Suprapubic skin (tissue), 4 donors: ENCODE measurements around the gene NADSYN1. TPM values are rescaled to one million over a fixed set of nuclear protein-coding genes. Genes with fewer than 3 reads are reported as not detected.

Source experiments
- DNase-seq, 2 donors: peaks; one replicate each; pipeline ENCODE4 v3.0.0-alpha.2; 2019; ENCODE audit warnings: low spot score in 2 of 2
- H3K27ac ChIP-seq: fragments of 200-600 bp; sonication (generic); one replicate; pipeline ENCODE4 v1.5.1; 2019
- H3K27me3 ChIP-seq: fragments of 200-600 bp; sonication (generic); one replicate; pipeline ENCODE4 v1.5.1; 2019
- H3K36me3 ChIP-seq: fragments of 200-600 bp; sonication (generic); one replicate; pipeline ENCODE4 v1.5.1; 2019
- H3K4me1 ChIP-seq: fragments of 200-600 bp; sonication (generic); one replicate; pipeline ENCODE4 v1.5.1; 2019
- H3K4me3 ChIP-seq: fragments of 200-600 bp; sonication (generic); one replicate; pipeline ENCODE4 v1.5.1; 2019; ENCODE audit warnings: mild to moderate bottlenecking
- H3K9me3 ChIP-seq: fragments of 200-600 bp; sonication (generic); one replicate; pipeline ENCODE4 v1.5.1; 2019
- EP300 ChIP-seq: sonication (generic); formaldehyde crosslinking; IDR thresholded peaks from one replicate; pipeline ENCODE4 v1.6.1; 2017; ENCODE audit warnings: antibody characterized with exemption
- POLR2A ChIP-seq, 2 donors: fragments of 450-650 bp; IDR thresholded peaks; one replicate each; pipeline ENCODE4 v1.6.1; 2017; ENCODE audit warnings: antibody characterized with exemption in 2 of 2, mild to moderate bottlenecking in 2 of 2, moderate library complexity in 2 of 2
- POLR2AphosphoS5 ChIP-seq, 3 donors: sonication (generic); formaldehyde crosslinking; IDR thresholded peaks; one replicate each; pipeline ENCODE4 v1.6.1; 2017; ENCODE audit warnings: antibody characterized with exemption in 3 of 3
- WGBS: methylation state at CpG from one replicate; pipeline ENCODE4 v1.1.5; 2018; 5-methylcytosine and 5-hydroxymethylcytosine counted together
- total RNA-seq, 4 donors: library from RNA; depleted of rRNA; stranded (reverse); fragments of >200 nt; gene quantifications; one replicate each; pipeline ENCODE4 v1.1.0, GENCODE V29; 2016
- TF ChIP-seq, protein P1 (sequence below), 2 donors: fragments of 200-600 bp in 1 of 2; fragments of 450-650 bp in 1 of 2; sonication (generic) in 1 of 2; IDR thresholded peaks; one replicate each; pipeline ENCODE4 v1.5.1; 2016 to 2019; ENCODE audit warnings: antibody characterized with exemption in 2 of 2, mild to moderate bottlenecking in 1 of 2, moderate library complexity in 1 of 2

The NADSYN1 gene
- total RNA-seq, 4 donors from 2014 or later: 51.5 to 120 (median 61.3) TPM

DNA sequence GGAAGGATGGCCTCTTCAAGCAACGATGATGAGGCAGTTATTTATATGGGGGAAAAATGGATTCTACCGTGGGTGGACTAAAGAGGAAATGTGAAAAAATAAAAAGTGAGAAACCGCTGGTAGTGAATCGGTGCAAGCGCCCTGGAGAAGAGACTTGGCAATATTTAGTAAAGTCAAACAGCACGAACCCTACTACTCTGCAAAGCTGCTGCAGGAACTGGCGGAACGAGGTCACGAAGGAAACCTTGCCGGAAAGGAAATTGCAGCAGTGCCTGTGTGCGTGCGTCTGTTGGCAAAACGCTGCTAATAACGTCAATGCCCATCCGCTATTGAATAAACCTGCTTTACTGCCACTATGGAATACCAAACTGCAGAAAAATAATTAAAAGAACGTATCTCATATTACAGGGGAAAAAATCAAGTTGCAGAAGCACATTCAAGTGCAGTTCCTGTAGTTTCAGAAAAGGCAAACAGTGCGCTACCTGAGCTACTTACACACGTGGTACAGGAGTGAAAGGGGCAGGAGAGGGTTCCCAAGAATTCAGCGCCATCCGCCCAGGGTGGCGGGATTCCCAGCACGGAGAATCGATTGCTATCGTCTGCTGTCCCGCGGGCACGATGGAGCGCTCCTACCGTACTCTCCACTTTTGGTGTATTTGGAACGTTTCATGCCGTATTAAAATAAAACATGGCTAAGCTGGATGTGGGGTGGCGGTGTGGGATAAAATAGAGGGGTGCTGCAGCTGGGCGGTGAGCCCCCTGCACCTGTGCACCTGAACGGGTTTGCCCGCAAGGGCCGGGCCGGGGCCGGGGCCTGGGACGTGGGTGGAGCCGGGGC is 585 bp upstream of the NADSYN1 start:
- H3K4me3 ChIP-seq: peak overlapping the region; percentile 93
- TF ChIP-seq, protein P1, sequence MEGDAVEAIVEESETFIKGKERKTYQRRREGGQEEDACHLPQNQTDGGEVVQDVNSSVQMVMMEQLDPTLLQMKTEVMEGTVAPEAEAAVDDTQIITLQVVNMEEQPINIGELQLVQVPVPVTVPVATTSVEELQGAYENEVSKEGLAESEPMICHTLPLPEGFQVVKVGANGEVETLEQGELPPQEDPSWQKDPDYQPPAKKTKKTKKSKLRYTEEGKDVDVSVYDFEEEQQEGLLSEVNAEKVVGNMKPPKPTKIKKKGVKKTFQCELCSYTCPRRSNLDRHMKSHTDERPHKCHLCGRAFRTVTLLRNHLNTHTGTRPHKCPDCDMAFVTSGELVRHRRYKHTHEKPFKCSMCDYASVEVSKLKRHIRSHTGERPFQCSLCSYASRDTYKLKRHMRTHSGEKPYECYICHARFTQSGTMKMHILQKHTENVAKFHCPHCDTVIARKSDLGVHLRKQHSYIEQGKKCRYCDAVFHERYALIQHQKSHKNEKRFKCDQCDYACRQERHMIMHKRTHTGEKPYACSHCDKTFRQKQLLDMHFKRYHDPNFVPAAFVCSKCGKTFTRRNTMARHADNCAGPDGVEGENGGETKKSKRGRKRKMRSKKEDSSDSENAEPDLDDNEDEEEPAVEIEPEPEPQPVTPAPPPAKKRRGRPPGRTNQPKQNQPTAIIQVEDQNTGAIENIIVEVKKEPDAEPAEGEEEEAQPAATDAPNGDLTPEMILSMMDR (IDR thresholded peaks at IDR 0.05): no peak
- TF ChIP-seq POLR2AphosphoS5 (IDR thresholded peaks at IDR 0.05) (no peak), POLR2A (IDR thresholded peaks at IDR 0.05) (no peak), EP300 (no peak)
- WGBS: 3% methylated on average over 31 of the region's 40 CpGs
- no peaks in the 10 kb centered on the region for H3K9me3 ChIP-seq
- peaks cover 55% of the 10 kb centered on the region for H3K4me1 ChIP-seq
- peaks cover 25% of the 10 kb centered on the region for H3K36me3 ChIP-seq
- H3K27me3 ChIP-seq: no peaks in the 10 kb centered on the region
- peak; percentile 71 to 79 for DNase-seq
- H3K27ac ChIP-seq: peak overlapping the region; percentile 82

DNA sequence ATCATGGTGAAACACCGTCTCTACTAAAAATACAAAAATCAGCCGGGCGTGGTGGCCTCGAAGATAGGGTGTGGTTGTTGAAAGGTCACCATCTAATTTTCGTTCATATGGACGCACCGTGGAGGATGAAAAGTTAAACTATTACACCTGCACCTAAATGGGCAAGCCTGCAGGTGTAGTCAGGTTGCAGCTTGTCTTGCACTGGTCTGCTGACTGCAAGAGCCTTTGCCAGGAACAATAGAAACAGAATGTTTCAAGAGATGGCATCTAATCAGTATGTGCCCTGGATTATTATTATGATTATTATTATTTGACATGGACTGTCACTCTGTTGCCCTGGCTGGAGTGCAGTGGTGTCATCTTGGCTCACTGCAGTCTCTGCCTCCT is 908 bp downstream of the NADSYN1 start:
- peaks cover 40% of the 10 kb centered on the region for H3K36me3 ChIP-seq
- no peak for DNase-seq
- 30% methylated on average over 7 of the region's 7 CpGs for WGBS
- H3K4me3 ChIP-seq: peak overlapping the region; percentile 93
- H3K4me1 ChIP-seq: peaks cover 40% of the 10 kb centered on the region
- H3K27me3 ChIP-seq: no peaks in the 10 kb centered on the region
- H3K27ac ChIP-seq: peak overlapping the region; percentile 82
- TF ChIP-seq POLR2A (IDR thresholded peaks at IDR 0.05) (no peak), EP300 (no peak), POLR2AphosphoS5 (IDR thresholded peaks at IDR 0.05) (no peak)
- TF ChIP-seq, protein P1 (IDR thresholded peaks at IDR 0.05): no peak
- H3K9me3 ChIP-seq: no peaks in the 10 kb centered on the region

DNA sequence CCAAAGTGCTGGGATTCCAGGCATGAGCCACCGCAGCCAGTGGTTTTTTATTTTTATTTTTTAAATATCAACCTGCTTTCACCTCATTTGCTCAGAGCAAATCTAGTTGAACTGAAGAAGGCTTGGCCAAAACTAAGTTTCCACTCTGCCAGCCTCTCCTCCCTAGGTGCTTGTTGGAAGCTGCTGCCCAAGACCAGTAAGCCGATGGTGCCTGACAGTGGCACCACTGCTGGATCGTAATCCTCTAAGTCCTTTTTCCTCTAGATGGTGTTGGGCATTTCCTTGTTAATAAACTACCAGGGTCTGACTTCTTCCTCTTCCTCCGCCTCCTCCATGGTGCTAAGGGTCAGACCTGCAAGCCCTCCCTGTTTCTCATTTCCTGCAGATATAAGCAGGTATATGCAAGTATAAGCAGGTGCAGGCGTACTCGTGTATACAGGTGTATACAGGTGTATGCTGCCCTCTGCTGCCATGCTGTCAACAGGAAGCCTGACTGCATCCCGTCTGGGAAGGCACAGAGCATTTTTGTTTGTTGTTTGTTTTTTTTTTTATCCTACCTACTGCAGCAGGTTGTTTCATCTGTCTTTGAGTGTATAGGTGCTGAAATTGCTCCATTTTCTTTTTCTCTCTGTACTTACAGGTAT is 1.6 kb downstream of the NADSYN1 start:
- WGBS: 72% methylated on average over 7 of the region's 7 CpGs
- DNase-seq: peak in 1 of 2 donors; percentile 45
- Histone ChIP-seq H3K36me3 (peaks cover 47% of the 10 kb centered on the region), H3K4me3 (peak overlapping the region; percentile 93), H3K27me3 (no peaks in the 10 kb centered on the region), H3K9me3 (no peaks in the 10 kb centered on the region), H3K27ac (no peak overlapping the region), H3K4me1 (peaks cover 33% of the 10 kb centered on the region)
- no peak for TF ChIP-seq EP300
- TF ChIP-seq, protein P1 (IDR thresholded peaks at IDR 0.05): peak; percentile 7 to 34
- TF ChIP-seq POLR2A (IDR thresholded peaks at IDR 0.05): no peak
- TF ChIP-seq POLR2AphosphoS5 (IDR thresholded peaks at IDR 0.05): no peak

DNA sequence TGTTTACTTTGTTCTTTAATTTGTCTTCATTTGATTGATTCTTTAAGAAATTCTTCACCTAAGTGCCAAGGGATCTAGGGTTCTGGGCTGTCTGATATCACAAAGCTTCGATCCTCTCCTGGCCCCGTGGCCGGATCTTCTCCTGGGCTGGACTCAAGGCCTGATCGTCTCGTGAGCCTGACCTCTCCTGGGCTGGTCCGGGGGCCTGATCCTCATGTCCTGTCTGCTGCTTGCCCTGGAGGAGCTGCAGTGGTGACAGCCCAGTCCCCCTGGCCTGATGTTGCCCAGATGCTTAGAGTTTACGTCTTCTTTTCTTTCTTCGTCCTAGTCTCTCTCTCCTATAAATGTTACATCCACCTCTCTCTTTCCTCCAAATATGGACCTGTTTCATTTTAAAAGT is 3.3 kb downstream of the NADSYN1 start:
- 91% methylated on average over 7 of the region's 8 CpGs for WGBS
- Histone ChIP-seq H3K27me3 (no peaks in the 10 kb centered on the region), H3K27ac (no peak overlapping the region), H3K4me3 (no peak overlapping the region), H3K36me3 (peaks cover 64% of the 10 kb centered on the region), H3K9me3 (no peaks in the 10 kb centered on the region), H3K4me1 (peaks cover 27% of the 10 kb centered on the region)
- peak in 1 of 2 donors; percentile 40 for DNase-seq
- TF ChIP-seq POLR2A (IDR thresholded peaks at IDR 0.05) (no peak), POLR2AphosphoS5 (IDR thresholded peaks at IDR 0.05) (no peak), EP300 (no peak)
- TF ChIP-seq, protein P1 (IDR thresholded peaks at IDR 0.05): no peak

DNA sequence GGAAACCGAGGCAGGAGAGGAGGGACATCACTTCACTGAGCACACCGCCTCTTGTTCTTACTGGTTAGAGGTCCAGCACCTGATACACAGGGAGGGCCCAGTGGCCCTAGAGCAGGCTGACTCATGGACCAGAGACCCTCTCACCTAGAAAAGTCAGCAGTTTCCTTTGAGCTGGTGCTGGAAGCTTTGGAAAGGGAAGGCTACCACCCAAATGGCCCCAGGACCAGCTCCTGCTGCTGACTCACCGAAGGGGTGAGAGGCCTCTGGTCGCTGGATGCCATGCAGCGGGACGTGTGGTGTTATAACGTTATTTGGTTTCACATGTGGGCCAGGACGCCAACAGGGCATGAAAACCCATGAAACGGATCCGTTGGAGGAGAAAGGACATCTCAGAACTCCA is 3.8 kb downstream of the NADSYN1 start:
- no peak for TF ChIP-seq POLR2A (IDR thresholded peaks at IDR 0.05)
- TF ChIP-seq, protein P1 (IDR thresholded peaks at IDR 0.05): no peak
- TF ChIP-seq EP300: no peak
- TF ChIP-seq POLR2AphosphoS5 (IDR thresholded peaks at IDR 0.05): no peak
- no peak overlapping the region for H3K27ac ChIP-seq
- peaks cover 69% of the 10 kb centered on the region for H3K36me3 ChIP-seq
- H3K4me1 ChIP-seq: peaks cover 25% of the 10 kb centered on the region
- H3K27me3 ChIP-seq: no peaks in the 10 kb centered on the region
- 93% methylated on average over 10 of the region's 10 CpGs for WGBS
- no peaks in the 10 kb centered on the region for H3K9me3 ChIP-seq
- H3K4me3 ChIP-seq: no peak overlapping the region
- DNase-seq: peak in 1 of 2 donors; percentile 30
